Keratinocyte (primary cell): ENCODE data around the gene SIK2.

Source experiments
- EZH2 ChIP-seq: IDR thresholded peaks from one replicate; pipeline ENCODE4 v1.6.1; 2012; ENCODE audit warnings: inconsistent platforms, mild to moderate bottlenecking, low read length, moderate library complexity
- TF ChIP-seq, protein P1 (sequence below), 3 experiments: IDR thresholded peaks in 1 of 3; conservative IDR thresholded peaks in 1 of 3; optimal IDR thresholded peaks in 1 of 3; 2 replicates in 2 of 3; 3 replicates in 1 of 3; pipeline versions ENCODE3 to v1.5.1; 2011; ENCODE audit warnings: low read length in 3 of 3, mild to moderate bottlenecking in 3 of 3, moderate library complexity in 2 of 3, control low read depth in 1 of 3, inconsistent platforms in 1 of 3; ENCODE audit not compliant: insufficient read depth in 2 of 3; ENCODE audit errors: extremely low read depth in 1 of 3

DNA sequence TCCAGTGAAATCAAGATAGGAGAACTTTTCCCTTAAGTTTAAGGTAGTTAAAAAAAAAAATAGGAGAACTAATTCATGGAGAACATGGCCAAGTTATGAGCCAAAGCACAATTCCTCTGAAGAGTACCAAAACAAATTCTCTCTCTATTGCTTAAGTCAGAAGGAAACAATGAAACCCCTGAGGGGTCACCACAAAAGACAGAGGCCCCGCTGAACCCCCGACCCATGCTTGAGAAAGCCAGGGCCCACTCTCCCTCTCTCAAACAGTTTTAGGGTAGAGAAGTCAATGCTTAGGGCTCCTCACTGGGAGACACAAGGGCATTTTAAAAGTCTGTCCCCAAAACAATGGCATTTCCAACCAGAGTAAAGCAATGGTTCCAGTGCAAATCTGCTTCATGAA, 137.1 kb downstream of the SIK2 start:
- TF ChIP-seq, protein P1, sequence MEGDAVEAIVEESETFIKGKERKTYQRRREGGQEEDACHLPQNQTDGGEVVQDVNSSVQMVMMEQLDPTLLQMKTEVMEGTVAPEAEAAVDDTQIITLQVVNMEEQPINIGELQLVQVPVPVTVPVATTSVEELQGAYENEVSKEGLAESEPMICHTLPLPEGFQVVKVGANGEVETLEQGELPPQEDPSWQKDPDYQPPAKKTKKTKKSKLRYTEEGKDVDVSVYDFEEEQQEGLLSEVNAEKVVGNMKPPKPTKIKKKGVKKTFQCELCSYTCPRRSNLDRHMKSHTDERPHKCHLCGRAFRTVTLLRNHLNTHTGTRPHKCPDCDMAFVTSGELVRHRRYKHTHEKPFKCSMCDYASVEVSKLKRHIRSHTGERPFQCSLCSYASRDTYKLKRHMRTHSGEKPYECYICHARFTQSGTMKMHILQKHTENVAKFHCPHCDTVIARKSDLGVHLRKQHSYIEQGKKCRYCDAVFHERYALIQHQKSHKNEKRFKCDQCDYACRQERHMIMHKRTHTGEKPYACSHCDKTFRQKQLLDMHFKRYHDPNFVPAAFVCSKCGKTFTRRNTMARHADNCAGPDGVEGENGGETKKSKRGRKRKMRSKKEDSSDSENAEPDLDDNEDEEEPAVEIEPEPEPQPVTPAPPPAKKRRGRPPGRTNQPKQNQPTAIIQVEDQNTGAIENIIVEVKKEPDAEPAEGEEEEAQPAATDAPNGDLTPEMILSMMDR (optimal IDR thresholded peaks at IDR 0.05 in 1 of 3, IDR thresholded peaks at IDR 0.05 in 1 of 3, conservative IDR thresholded peaks at IDR 0.05 in 1 of 3; ENCODE audit: extremely low read depth in 1 of 3, insufficient read depth in 2 of 3, low read length in 3 of 3) = no peak
- no peak for TF ChIP-seq EZH2
